T-helper 2 cell (primary cell): Measurements from ENCODE around the gene ESM1.
"Not testable (repeated sequence)": the region's sequence is repeated elsewhere in the genome, so short reads cannot be mapped to it uniquely, and the experiment has no call there.

ENCODE experiments used
- DNase-seq, 5 experiments: peaks; one replicate each; pipeline versions ENCODE4 v3.0.0 to v3.0.0-alpha.2; 2012 to 2022
- total RNA-seq, 2 donors: gene quantifications; one replicate each; lab custom pipeline; 2026; lab: John Stamatoyannopoulos, UW

ESM1 gene, protein sequence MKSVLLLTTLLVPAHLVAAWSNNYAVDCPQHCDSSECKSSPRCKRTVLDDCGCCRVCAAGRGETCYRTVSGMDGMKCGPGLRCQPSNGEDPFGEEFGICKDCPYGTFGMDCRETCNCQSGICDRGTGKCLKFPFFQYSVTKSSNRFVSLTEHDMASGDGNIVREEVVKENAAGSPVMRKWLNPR
- total RNA-seq = 0 to 0.07 reads per million in 2 donors

DNA sequence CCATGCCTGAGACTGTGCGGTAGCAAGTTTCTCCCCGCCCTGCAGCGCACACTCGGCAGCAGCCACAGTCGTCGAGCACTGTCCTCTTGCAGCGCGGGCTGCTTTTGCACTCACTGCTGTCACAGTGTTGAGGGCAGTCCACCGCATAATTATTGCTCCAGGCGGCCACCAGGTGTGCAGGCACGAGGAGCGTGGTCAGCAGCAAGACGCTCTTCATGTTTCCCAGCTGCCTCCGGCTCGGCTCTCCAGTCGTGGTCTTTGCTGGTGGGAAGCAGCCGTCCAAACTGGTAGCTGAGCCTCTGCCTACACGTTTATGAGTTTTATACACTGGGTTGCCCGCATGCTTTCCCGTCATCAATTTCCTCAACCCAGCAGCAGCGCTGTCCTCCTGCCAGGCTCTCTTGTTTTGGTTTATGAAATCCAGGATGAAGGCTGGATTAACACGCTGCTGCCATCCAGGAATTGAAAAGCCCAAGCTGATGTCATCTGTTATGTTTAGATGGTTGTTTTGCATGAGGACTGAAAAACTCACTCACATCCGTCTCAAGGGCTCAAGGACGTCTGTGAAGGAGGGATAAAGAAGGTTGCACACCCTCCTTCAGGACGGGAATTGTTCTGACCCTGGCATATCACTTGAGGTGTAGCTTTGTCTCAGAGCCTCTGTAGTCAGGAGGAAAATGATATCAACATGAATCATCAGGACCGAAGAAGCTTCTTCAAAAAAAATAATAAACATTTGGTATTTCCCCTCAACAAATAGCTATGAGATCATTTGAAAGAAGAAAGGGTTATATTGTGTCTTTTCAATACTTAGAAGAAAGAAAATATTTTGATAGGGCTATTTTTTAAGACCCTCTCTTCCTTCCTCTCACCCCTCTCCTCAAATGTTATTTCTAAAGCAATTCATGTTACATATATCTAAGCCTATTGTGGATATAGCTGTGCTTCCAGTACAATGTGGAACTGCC is at the start of gene ESM1:
Gene ESM1, minus strand, starts transcription at position 293 of the 968 bp plus-strand sequence. Its CDS starts 76 bp downstream, at position 217.
- no peak for DNase-seq

DNA sequence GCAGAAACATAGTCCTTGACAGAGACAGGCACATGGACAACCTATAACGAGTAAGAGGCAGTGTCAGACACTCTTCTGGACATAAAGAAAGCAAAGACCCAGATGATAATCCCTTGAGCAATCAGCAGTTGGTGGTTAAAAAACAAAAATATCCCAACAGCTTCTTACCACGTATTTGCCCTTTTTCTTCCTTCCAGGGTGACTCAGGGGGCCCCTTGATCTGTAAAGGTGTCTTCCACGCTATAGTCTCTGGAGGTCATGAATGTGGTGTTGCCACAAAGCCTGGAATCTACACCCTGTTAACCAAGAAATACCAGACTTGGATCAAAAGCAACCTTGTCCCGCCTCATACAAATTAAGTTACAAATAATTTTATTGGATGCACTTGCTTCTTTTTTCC is 48.2 kb upstream of the ESM1 start:
- DNase-seq = no peak

DNA sequence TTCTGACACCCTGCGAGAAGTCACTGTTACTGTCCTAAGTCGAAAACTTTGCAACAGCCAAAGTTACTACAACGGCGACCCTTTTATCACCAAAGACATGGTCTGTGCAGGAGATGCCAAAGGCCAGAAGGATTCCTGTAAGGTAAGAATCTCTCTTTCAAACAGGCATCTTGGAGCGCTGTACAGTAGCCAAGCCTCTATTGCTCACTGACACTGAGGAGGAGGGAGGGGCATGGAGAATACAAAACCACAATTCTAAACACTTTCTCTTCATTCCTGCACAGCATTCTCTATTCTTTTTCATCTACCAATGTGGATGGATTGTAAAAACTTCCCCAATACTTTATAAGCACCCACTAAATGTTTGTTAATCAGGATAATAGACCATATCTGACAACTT is 46.1 kb upstream of the ESM1 start:
- no peak for DNase-seq

DNA sequence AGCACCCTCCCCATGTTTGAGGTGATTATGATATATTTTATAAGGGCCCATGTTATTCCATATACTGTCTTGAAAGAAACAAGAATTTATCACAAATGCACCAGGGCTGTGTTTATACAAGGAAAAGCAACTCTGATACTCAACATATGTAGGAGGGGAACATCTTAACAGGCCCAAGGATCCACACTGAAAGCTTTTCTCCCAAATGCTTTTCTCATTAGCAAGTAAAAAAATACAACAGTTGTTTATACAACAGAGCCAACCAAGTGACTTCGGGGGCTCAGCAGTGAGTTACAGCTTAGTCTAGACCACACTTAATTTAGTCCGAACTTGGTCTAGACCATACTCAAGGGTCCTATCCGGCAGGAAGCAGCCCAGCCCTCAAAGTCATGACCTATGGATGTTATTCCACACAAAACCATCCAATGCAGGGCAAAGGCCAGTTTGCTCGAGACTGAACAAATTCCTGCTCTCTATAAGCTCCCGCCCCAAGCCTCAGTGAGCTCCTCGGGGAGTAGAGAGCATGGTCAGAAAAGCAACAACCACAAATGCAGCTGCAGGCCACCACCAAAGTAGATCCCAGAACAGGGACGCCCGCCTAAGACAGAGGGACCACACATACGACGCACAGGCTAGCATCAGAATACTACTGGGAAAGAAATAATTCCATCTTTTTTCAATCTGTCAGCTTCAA is 45.4 kb upstream of the ESM1 start:
- no peak for DNase-seq

DNA sequence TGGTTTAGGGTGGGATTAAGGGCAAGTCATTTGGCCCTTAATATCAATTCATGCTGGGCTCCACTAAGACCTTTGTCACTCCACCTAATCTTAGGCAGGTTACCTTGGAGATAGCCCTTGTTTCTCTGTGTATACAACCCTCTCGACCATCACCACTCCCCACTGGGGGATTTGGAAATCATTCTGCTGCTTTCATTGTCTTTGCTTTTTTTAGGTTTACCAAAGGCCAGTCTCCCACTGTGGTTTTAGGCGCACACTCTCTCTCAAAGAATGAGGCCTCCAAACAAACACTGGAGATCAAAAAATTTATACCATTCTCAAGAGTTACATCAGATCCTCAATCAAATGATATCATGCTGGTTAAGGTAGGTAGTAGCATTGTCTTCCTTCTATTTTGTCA is 44.8 kb upstream of the ESM1 start:
- no peak for DNase-seq

DNA sequence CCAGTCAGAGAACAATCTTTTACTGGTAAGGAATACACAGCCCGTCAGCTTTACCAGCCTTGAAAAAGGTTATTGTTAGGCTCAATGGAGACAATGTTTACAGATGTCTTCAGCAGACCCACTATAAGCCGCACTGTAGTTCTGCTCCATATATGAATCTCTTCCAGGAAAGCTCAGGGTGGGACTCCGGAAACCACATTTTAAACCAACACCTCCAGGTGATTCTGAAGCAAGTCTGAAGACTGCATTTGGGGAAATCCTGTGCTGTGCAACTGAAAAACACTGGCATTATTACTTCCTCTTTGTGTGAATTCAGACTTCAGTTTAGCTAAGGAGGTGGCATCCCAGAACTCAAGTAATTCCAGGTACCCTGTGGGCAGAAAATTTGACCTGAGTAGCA is 42.2 kb upstream of the ESM1 start:
- DNase-seq = peak in 2 of 5 experiments; percentile 53 to 81

DNA sequence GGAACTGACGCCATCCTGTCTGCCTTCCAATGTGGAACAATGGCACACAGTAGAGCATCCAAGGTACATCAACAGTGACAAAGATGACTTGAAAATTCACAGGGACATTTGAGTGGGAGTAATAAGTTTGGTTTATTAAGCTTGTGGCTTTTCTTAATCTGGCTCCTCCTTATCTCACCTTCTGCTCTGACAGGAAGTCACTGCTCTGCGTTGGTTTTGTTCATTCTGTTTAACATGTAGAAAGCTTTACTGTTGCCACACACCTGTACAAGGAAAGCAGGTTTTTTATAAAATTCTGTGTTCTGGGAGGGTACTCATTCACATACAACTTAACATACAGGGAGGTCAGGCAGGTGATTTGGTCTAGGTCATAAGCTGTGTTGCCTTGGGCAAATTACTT is 37.1 kb upstream of the ESM1 start:
- DNase-seq = peak in 2 of 5 experiments; percentile 38 to 77

DNA sequence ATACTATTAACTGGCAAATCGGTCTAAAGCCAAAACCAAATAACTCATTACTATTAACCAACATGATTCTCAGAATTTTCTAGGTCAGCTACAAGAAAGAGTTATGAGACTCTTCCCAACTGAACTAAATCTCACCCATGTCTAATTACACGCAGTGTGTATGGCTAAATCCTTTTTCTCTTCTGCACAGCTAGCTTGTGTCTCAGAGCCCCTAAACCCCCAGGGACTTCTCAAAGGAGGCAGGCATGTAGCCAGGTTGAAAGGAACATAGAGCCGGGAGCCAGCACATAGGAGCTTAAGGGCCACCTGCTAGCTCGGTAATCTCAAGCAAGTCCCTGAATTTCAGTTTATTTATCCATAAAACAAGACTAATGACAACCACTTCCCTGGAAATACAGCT is 36.4 kb upstream of the ESM1 start:
- DNase-seq = no peak

DNA sequence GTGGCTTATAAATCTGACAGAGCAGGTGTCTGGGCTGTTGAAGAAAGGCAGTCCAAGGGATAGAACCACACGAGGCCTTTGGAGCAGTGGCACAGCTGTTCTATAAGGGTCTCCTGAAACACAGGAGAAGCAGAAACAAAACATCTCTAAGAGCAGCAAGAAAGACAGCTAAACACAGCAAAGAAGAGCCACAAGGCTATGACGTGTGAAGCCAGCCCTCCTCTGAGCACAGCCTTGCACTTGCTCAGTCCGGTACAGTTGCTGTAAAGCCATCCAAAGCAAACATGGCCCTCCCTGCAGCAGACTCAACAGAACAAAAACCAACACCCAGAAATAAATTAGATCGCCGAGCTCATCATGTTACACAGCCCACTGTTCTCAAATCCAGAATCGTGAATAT is 36.0 kb upstream of the ESM1 start:
- peak in 1 of 5 experiments; percentile 15 for DNase-seq

DNA sequence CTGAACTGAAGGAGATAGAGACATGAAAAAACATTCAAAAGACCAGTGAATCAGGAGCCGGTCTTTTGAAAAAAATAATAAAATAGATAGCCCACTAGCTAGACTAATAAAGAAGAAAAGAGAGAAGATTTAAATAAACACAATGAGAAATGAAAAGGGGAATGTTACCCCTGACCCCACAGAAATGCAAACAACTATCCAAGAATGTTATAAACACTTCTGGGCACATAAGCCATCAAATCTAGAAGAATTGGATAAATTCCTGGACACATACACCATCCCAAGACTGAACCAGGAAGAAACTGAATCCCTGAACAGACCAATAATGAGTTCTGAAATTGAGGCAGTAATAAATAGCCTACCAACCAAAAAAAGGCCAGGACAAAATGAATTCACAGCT is 24.8 kb upstream of the ESM1 start:
- not testable (repeated sequence) for DNase-seq

DNA sequence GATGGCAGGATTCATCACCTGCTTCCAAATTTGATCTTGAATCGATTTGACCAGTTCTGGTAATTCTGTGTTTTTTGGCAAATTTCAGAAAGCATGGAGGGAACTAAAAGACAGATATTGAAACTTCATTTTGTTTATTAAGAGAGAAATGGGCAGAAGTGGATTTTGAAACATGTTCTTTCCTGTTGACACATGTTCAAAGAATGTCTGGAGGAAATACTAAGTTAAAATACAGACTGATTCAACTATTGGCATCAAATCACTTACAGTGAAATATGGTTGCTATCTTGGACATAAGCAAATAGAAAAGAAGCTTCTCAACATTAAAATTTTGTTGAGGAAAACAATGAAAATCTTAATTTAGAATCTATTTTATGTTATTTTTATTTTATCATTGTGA is 19.3 kb upstream of the ESM1 start:
- DNase-seq = no peak

DNA sequence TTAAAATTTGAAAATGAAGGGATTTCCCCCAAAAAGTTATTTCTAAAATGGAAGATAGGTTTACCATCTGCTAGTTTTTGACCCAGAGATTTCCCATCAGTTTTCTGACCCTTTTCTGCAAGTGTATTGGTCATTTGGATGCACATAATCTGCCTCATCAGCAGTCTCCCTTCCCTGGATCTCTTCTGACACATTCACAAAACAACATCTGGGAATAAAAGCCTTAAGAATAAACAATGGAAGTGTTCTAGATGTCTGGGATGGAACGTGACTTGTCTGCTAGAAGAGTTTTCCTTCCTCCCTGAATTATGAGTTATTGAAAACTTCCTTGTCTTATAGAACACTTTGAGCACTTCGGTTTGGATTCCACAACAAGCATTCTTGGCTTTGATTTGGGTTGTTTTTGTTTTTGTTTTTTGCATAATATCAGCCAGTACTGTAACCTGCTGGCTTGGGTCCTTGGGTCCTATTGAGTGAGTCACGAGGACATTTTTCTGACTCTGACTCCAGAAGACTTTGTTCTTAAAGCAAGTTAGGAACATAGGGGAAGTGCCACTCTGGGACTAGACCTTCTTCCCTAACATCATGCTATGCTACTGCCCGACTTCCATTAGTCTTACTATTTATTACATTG is 18.2 kb upstream of the ESM1 start:
- no peak for DNase-seq

DNA sequence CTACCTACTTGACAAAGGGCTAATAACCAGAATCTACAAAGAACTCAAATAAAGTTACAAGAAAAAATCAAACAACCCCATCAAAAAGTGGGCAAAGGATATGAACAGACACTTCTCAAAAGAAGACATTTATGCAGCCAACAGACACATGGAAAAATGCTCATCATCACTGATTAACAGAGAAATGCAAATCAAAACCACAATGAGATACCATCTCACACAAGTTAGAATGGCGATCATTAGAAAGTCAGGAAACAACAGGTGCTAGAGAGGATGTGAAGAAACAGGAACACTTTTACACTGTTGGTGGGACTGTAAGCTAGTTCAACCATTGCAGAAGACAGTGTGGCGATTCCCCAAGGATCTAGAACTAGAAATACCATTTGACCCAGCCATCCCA is 16.8 kb upstream of the ESM1 start:
- DNase-seq = peak in 1 of 5 experiments; percentile 77

DNA sequence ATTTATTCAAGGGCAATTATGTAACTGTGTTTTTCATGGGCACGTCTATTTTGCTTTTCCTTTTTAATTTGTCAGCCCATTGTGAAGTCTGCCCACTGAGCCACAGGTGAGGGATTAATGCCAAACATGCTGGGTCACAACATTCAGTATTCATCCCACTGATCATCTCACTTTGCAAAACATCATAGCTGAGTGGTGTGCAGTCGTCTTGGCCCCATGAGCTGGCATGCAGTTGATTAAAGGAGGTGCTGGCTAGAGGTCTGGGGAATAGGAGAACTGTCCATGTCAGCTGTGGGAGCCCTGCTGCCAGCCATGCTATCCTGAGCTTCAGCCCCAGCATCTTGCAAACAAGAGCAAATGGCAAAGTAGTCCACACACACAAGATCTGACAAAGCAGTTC is 11.7 kb upstream of the ESM1 start:
- DNase-seq = no peak

DNA sequence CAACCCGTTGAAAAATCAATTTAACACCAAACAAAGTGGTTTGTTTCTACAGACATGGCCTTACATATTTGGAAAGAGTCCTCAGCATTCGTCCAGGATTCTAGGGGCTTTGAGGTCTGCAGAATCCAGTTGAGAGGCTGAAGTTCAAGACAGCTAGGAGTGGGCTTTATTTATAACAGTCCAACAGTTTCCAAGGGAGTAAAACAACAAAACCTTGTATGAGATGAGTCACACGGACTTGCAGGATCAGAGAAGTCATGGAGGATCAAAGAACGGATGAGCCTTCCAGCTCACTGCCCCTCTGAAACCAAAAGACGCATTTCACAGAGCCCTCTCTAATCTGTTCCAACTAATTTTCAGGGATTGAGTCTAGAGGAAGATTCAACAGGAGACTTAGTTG is 11.1 kb upstream of the ESM1 start:
- no peak for DNase-seq

DNA sequence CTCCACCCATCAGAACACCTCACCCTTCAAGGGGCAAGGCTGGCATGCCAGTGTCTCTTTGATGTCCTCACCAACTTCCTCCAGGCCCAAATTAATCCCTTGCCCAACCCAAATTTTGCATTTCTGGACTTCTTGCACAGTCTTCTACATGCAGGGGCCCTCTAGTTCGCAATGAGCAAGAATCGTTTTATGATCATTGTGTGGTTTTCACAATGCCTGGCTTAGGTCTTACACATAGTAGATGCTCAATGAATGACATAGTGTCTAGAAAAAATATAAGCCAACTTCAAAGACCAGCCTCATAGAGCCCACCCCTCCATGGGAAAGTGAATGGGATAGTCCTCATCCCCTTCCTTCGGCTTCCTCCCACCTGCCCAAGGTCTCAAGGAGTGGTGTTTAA is 9.8 kb upstream of the ESM1 start:
- no peak for DNase-seq

DNA sequence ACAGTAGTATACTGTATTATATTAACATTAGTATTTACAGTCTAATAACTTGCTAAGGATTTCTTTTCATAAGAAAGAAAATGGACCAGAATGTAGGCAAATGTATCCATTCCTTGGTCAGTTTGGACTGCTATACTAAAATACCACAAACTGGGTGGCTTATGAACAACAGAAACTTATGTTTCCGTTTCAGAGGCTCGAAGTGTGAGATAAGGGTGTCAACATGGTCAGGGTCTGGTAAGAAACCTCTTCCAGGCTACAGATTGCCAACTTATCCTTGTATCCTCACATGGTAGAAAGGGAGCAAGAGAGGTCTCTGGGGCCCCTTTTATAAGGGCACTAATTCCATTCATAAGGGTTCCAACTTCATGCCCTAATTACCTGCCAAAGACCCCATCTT is 9.2 kb upstream of the ESM1 start:
- DNase-seq = peak in 1 of 5 experiments; percentile 47

DNA sequence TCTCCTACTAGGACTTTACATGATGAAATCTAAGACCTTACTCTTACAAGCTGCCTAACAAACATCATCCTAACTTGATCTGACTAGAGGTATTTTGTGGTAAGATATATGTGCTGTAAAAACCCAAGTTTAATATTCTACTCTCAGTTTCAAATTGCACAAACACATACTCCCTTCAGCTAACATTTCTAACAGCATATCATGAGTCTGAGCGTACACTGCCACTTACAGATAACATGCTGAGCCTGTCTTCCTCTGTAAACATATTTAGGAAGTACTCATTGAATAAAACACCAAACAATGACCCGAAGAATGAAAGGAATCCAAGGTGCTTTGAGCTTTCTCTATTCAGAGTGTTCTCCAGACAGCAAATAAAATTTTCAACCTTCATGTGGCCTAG is 7.9 kb upstream of the ESM1 start:
- peak in 1 of 5 experiments; percentile 85 for DNase-seq

DNA sequence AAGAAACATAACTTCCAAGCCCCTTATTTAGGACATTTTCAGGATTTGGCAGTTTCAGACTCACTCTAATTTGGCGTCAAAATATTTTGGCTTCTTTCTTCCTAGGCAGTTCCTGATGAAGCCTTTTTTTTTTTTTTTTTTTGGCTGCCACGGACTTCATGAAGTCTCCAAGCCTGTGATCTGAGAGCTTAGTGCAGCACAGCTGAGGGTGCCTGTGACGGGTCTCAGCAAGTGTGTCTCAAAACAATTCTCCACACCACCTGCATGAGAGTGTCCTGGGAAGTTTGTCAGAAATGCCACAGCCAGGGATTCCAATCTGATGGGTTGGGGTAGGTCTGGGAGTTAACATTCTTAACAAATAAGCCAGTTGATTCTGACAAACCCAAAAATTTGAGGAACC is 6.0 kb upstream of the ESM1 start:
- DNase-seq = no peak

DNA sequence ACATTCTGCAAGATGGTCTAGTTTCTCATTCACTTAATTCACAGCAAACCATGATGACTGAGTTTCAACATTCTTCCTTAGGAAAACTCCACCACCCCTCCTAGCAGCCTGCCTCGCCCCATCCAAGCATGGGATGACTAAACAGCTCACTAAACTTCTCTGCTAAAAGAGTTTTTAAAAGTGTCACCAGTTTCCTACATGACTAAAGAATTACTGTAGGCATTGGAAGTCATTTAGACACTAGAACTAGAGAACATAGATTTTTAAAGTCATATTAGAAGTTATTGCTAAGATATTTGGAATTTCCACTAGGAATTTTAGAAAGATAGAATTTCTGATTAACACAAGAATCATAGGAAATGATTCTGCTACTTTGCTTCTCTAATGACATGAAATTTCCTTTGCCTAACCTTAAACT is 5.5 kb upstream of the ESM1 start:
- no peak for DNase-seq

DNA sequence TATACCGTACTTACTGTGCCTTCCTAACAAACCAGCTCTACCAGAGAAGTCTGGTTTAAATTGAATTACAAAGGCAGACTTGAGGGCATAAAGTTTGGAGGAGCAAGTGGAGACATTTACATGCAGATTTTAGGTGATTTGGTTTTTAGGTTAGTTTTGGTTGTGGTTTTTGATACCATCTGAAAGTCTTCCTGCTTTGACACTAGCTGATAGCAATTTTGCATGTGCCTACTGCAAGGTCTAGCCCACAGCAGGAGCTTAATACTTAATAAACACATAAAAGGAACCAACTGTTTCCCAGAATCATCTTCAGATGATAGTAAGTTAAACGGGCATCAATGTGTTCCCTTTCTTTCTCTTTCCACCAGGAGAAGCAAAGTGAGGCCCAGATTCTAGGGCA is 3.4 kb upstream of the ESM1 start:
- DNase-seq = peak in 1 of 5 experiments; percentile 92

DNA sequence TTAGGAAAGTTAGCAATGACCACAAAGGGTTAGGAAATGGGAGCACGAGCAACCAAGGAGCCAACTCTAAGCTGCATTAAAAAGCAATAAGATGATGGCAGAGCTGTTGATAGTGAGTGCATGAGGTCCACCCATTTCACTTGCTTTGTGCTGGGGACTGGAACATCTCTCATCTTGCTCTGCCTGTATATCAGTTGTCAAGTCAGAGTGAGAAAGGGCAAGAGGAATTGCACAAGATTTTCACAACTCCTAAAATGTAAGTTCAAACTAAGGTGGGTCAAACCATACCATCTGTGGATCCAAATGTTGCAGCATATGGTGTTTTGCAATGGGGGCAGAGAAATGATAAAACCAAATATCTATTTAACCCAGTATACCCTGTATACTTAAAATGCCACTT is 2.8 kb upstream of the ESM1 start:
- DNase-seq = peak in 1 of 5 experiments; percentile 62

DNA sequence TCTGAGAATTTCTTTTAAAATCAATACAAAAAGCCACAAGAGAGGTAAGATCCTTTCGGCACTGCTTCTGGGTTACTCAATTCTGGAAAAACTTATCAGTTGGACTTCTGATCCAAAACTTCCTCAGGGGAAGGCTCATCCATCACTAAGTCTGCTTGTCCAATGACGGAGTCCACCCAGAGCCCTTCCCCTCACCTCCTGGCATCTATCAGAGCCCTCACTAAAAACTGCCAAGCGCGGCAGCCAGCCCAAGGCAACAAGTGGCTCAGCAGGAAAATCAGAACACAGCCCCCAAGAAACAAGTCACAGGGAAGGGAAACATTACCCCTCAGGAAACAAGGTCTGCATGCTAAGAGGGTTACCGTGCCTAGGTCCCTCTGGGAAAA is 869 bp upstream of the ESM1 start:
- no peak for DNase-seq
